BE2C (cell line): ENCODE data around the gene ARL6IP1.
"Not testable (repeated sequence)": the region's sequence is repeated elsewhere in the genome, so short reads cannot be mapped to it uniquely, and the experiment has no call there.

Source experiments
- DNase-seq: peaks from one replicate; pipeline ENCODE4 v3.0.0-alpha.2; 2020
- H3K27me3 ChIP-seq: fragments of 250-450 bp; sonication (Bioruptor Pico); 2 replicates; pipeline ENCODE4 v1.5.1; 2020; ENCODE audit warnings: mild to moderate bottlenecking
- H3K36me3 ChIP-seq: fragments of 250-450 bp; sonication (Bioruptor Pico); 2 replicates; pipeline ENCODE4 v1.5.1; 2020; ENCODE audit warnings: mild to moderate bottlenecking
- H3K4me1 ChIP-seq: fragments of 250-450 bp; sonication (Bioruptor Pico); 2 replicates; pipeline ENCODE4 v1.5.1; 2020
- H3K4me3 ChIP-seq: 2 replicates; pipeline ENCODE4 v1.5.1; 2011; ENCODE audit warnings: low read depth, low read length
- H3K9me3 ChIP-seq: fragments of 250-450 bp; sonication (Bioruptor Pico); 2 replicates; pipeline ENCODE4 v1.5.1; 2020
- CTCF ChIP-seq: IDR thresholded peaks from 2 replicates; pipeline ENCODE4 v1.5.1; 2012; ENCODE audit warnings: mild to moderate bottlenecking, low read depth, low read length

ARL6IP1 gene

GRCh38 chr16:18762713-18763112 is 38.6 kb downstream of the ARL6IP1 start:
- H3K36me3 ChIP-seq, H3K4me1 ChIP-seq, DNase-seq, H3K4me3 ChIP-seq, H3K9me3 ChIP-seq, H3K27me3 ChIP-seq: not testable (repeated sequence)

- not testable (repeated sequence) for H3K36me3 ChIP-seq, H3K4me3 ChIP-seq, H3K9me3 ChIP-seq, H3K27me3 ChIP-seq, H3K4me1 ChIP-seq
- DNase-seq: peak; percentile 27
- peak; percentile 55 for TF ChIP-seq CTCF
These were observed 41.5 kb downstream of the ARL6IP1 start for GRCh38 chr16:18759598-18760520.

- not testable (repeated sequence) for H3K9me3 ChIP-seq, H3K4me3 ChIP-seq, DNase-seq, H3K36me3 ChIP-seq, H3K4me1 ChIP-seq, H3K27me3 ChIP-seq
These were observed 43.2 kb downstream of the ARL6IP1 start for GRCh38 chr16:18757960-18758660.

GRCh38 chr16:18756639-18757038 is 44.7 kb downstream of the ARL6IP1 start:
- not testable (repeated sequence) for H3K9me3 ChIP-seq, H3K27me3 ChIP-seq, DNase-seq, H3K36me3 ChIP-seq, H3K4me1 ChIP-seq, H3K4me3 ChIP-seq

- H3K4me3 ChIP-seq, H3K27me3 ChIP-seq, H3K36me3 ChIP-seq, H3K4me1 ChIP-seq, H3K9me3 ChIP-seq, DNase-seq: not testable (repeated sequence)
These were observed 58.5 kb downstream of the ARL6IP1 start for GRCh38 chr16:18742870-18743269.
